Lower lobe of right lung (tissue), 2 donors: ENCODE measurements around the gene PTPRM. TPM values are rescaled to one million over a fixed set of nuclear protein-coding genes. Genes with fewer than 3 reads are reported as not detected.

Experiments
- ATAC-seq, 2 donors: fragments of 200-7000 bp; cut with Tn5 transposase; one replicate each; pipeline ENCODE4 v1.9.1; 2020 to 2022; ENCODE audit warnings: mild to moderate bottlenecking in 2 of 2, moderate library complexity in 2 of 2
- DNase-seq: peaks from one replicate; pipeline ENCODE4 v3.0.0-alpha.2; 2020
- H3K27ac ChIP-seq: fragments of 200-600 bp; one replicate; pipeline ENCODE4 v1.8.0; 2022
- H3K27me3 ChIP-seq: fragments of 200-600 bp; one replicate; pipeline ENCODE4 v1.8.0; 2022; ENCODE audit warnings: low read depth
- H3K36me3 ChIP-seq: fragments of 200-600 bp; one replicate; pipeline ENCODE4 v1.8.0; 2022; ENCODE audit warnings: mild to moderate bottlenecking
- H3K4me1 ChIP-seq: fragments of 200-600 bp; one replicate; pipeline ENCODE4 v1.8.0; 2022
- H3K4me3 ChIP-seq: fragments of 200-600 bp; one replicate; pipeline ENCODE4 v1.8.0; 2022; ENCODE audit warnings: mild to moderate bottlenecking
- H3K9me3 ChIP-seq: fragments of 200-600 bp; one replicate; pipeline ENCODE4 v1.8.0; 2022
- CTCF ChIP-seq: fragments of 200-600 bp; IDR thresholded peaks from one replicate; pipeline ENCODE4 v1.8.0; 2022; ENCODE audit warnings: antibody characterized with exemption, mild to moderate bottlenecking
- intact Hi-C: fragments of 100-400 bp; cut with DNase I; formaldehyde crosslinking; loops from one replicate; pipeline ENCODE4 v1.11.0; 2022
- total RNA-seq: library from RNA; stranded (reverse); fragmentation: NEBNext Ultra II Directional; extraction: Animal tissue kit (Norgen Biotek cat#: 25700); gene quantifications from one replicate; pipeline ENCODE4 v1.2.1, GENCODE V29; 2021
- donor health status: DM: no; HTN: yes; CAD: no; lungs with severe emphysema.

The PTPRM gene
- total RNA-seq, 1 donor from 2014 or later: 85.2 TPM

- Histone ChIP-seq H3K27me3 (no peaks in the 10 kb centered on the region), H3K4me3 (no peak overlapping the region), H3K36me3 (no peaks in the 10 kb centered on the region), H3K27ac (no peak overlapping the region), H3K4me1 (no peaks in the 10 kb centered on the region), H3K9me3 (no peaks in the 10 kb centered on the region)
- intact Hi-C loops: no loop called here
- TF ChIP-seq CTCF: no peak
- DNase-seq: no peak
- ATAC-seq: peak; percentile 56 to 65
Measured at GRCh38 chr18:8350628-8351027, 783.5 kb downstream of the PTPRM start.

GRCh38 chr18:8351161-8351560 lies 784.0 kb downstream of the PTPRM start:
- no peaks in the 10 kb centered on the region for H3K4me1 ChIP-seq
- intact Hi-C loops: no loop called here

GRCh38 chr18:8354304-8354703 lies 787.2 kb downstream of the PTPRM start:
- peak in 1 of 2 donors; percentile 78 for ATAC-seq
- no peak for DNase-seq
- Histone ChIP-seq H3K27ac (no peak overlapping the region), H3K4me1 (no peaks in the 10 kb centered on the region), H3K9me3 (no peaks in the 10 kb centered on the region), H3K27me3 (no peaks in the 10 kb centered on the region), H3K4me3 (no peak overlapping the region), H3K36me3 (no peaks in the 10 kb centered on the region)
- no peak for TF ChIP-seq CTCF
- intact Hi-C loops: no loop called here

More at GRCh38 chr18:8351161-8351560, 784.0 kb downstream of the PTPRM start:
- no peak for TF ChIP-seq CTCF
- Histone ChIP-seq H3K27me3 (no peaks in the 10 kb centered on the region), H3K9me3 (no peaks in the 10 kb centered on the region), H3K4me3 (no peak overlapping the region), H3K27ac (no peak overlapping the region), H3K36me3 (no peaks in the 10 kb centered on the region)
- ATAC-seq (no peak), DNase-seq (no peak)

- Histone ChIP-seq H3K36me3 (no peaks in the 10 kb centered on the region), H3K27me3 (no peaks in the 10 kb centered on the region)
Measured at GRCh38 chr18:8356001-8356400, 788.9 kb downstream of the PTPRM start.

GRCh38 chr18:8357320-8357719 lies 790.2 kb downstream of the PTPRM start:
- TF ChIP-seq CTCF: no peak
- Histone ChIP-seq H3K27me3 (no peaks in the 10 kb centered on the region), H3K4me3 (no peak overlapping the region), H3K27ac (no peak overlapping the region), H3K9me3 (no peaks in the 10 kb centered on the region), H3K4me1 (no peaks in the 10 kb centered on the region), H3K36me3 (no peaks in the 10 kb centered on the region)
- DNase-seq: no peak
- intact Hi-C loops: no loop called here
- no peak for ATAC-seq

More at GRCh38 chr18:8356001-8356400, 788.9 kb downstream of the PTPRM start:
- intact Hi-C loops: no loop called here
- Histone ChIP-seq H3K27ac (no peak overlapping the region), H3K9me3 (no peaks in the 10 kb centered on the region), H3K4me1 (no peaks in the 10 kb centered on the region), H3K4me3 (no peak overlapping the region)
- DNase-seq (no peak), ATAC-seq (no peak)
- TF ChIP-seq CTCF: no peak
